GM21529 (cell line): ENCODE results near the gene EIF5A.

Experiments
- ATAC-seq: cut with Tn5 transposase; IDR thresholded peaks from one replicate; pipeline ENCODE4 v1.9.1; 2021; ENCODE audit not compliant: unreplicated experiment

EIF5A gene

GRCh38 chr17:7313088-7313889 is 5.9 kb downstream of the EIF5A start:
- ATAC-seq: no peak

GRCh38 chr17:7313890-7314718 is 6.7 kb downstream of the EIF5A start:
- no peak for ATAC-seq

GRCh38 chr17:7314719-7315569 is 7.5 kb downstream of the EIF5A start, which contains the start of gene GPS2:
Gene GPS2 (minus strand): TSS chr17:7315360. CDS start chr17:7315052, 308 bp downstream.
- peak; percentile 63 for ATAC-seq

GRCh38 chr17:7315570-7316235 is 8.3 kb downstream of the EIF5A start:
- no peak for ATAC-seq

GRCh38 chr17:7317161-7317803 is 9.9 kb downstream of the EIF5A start:
- ATAC-seq: no peak

GRCh38 chr17:7318121-7318860 is 10.9 kb downstream of the EIF5A start:
- ATAC-seq: no peak

- ATAC-seq: no peak
These were observed 14.0 kb downstream of the EIF5A start for GRCh38 chr17:7321466-7321865.

GRCh38 chr17:7322520-7323194 is 15.2 kb downstream of the EIF5A start:
- no peak for ATAC-seq

GRCh38 chr17:7323731-7324437 is 16.5 kb downstream of the EIF5A start:
- no peak for ATAC-seq

- ATAC-seq: no peak
These were observed 17.0 kb downstream of the EIF5A start for GRCh38 chr17:7324438-7324779.

- no peak for ATAC-seq
These were observed 17.7 kb downstream of the EIF5A start for GRCh38 chr17:7325031-7325528.

- ATAC-seq: no peak
These were observed 18.8 kb downstream of the EIF5A start for GRCh38 chr17:7326186-7326585.

- no peak for ATAC-seq
These were observed 19.6 kb downstream of the EIF5A start for GRCh38 chr17:7327056-7327455.

GRCh38 chr17:7327501-7327900 is 20.1 kb downstream of the EIF5A start:
- no peak for ATAC-seq

- ATAC-seq: no peak
These were observed 20.6 kb downstream of the EIF5A start for GRCh38 chr17:7328009-7328408.

- peak; percentile 20 for ATAC-seq
These were observed 21.5 kb downstream of the EIF5A start, which contains the start of gene NEURL4 for GRCh38 chr17:7328840-7329373. Gene NEURL4 (minus strand): TSS chr17:7329335. CDS start chr17:7329312, 23 bp downstream.

GRCh38 chr17:7329374-7329996 is 22.1 kb downstream of the EIF5A start:
- ATAC-seq: peak; percentile 49
